Omental fat pad (tissue), 4 donors: Measurements from ENCODE around the gene NOSIP. TPM values are rescaled to one million over a fixed set of nuclear protein-coding genes. Genes with fewer than 3 reads are reported as not detected.

Source experiments
- ATAC-seq: fragments of 150-250 bp; one replicate; pipeline ENCODE4 v1.9.1; 2016; ENCODE audit warnings: mild to moderate bottlenecking, moderate library complexity; ENCODE audit not compliant: low FRiP score
- DNase-seq: peaks from one replicate; pipeline ENCODE4 v3.0.0-alpha.2; 2019; ENCODE audit warnings: low spot score
- CTCF ChIP-seq, 3 donors: fragments of 450-650 bp; IDR thresholded peaks; one replicate each; pipeline ENCODE4 v1.5.1; 2016 to 2017; ENCODE audit warnings: antibody characterized with exemption in 3 of 3, mild to moderate bottlenecking in 3 of 3, moderate library complexity in 2 of 3
- total RNA-seq, 4 donors: library from RNA; depleted of rRNA; stranded (reverse); fragments of >200 nt; gene quantifications; one replicate each; pipeline ENCODE4 v1.1.0, GENCODE V29; 2016

NOSIP gene
- total RNA-seq, 4 donors from 2014 or later = 36.9 to 70.8 (median 46.4) TPM

DNA sequence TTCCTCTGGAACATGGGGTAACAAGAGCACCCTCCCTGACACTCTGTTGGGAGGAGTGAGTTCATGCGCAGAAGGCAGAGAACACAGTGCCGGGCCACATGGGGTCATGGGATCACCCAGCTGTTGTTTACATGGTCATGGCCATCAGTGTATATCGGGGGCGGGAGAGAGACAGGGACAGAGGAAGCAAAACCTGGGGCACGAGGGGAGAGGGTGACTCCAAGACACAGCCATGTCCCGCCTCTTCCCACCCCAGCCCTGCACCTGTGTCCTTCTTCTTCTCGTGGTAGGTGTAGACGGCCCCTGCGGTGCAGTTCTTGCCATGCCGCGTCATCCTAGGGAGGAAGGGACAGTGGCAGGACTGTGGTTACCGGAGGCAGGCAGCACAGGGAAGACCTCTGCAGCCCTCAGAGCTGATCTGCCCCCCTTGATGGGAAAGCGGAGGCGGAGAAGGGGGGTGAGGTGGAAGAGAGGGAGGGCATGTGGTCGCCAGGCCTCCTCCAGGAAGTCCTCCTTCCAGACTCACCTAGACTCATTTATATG lies 19.9 kb downstream of the NOSIP start:
- no peak for DNase-seq
- peak; percentile 45 for ATAC-seq
- no peak for TF ChIP-seq CTCF (IDR thresholded peaks at IDR 0.05)

DNA sequence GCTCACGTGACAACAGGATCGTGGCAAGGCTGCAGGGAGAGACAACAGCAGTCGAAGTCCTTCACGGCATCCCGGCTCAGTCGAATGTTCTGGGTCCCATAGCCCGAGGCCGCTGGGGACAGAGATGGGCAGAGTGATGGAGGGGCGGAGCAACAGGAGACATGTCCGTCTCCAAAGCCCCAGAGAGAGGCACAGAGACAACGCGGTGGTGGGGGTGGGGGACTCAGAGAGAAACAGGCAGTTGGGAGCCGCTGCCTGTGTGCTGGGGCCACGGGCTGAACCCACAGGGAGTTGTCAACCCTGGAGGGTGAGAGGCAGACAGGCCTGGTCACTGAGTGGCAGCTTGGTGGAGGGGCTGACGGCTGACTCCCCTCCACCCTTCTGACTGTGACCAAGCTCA lies 20.4 kb downstream of the NOSIP start:
- ATAC-seq (no peak), DNase-seq (no peak)
- TF ChIP-seq CTCF (IDR thresholded peaks at IDR 0.05) = no peak

GRCh38 chr19:49559443-49559842 lies 20.9 kb downstream of the NOSIP start:
- TF ChIP-seq CTCF (IDR thresholded peaks at IDR 0.05) = no peak
- DNase-seq = no peak

GRCh38 chr19:49558591-49558990 lies 21.8 kb downstream of the NOSIP start:
- no peak for TF ChIP-seq CTCF (IDR thresholded peaks at IDR 0.05)
- no peak for DNase-seq
- ATAC-seq = no peak

More at GRCh38 chr19:49559443-49559842, 20.9 kb downstream of the NOSIP start:
- no peak for ATAC-seq

GRCh38 chr19:49557641-49558325 lies 22.6 kb downstream of the NOSIP start:
- TF ChIP-seq CTCF (IDR thresholded peaks at IDR 0.05) = no peak
- no peak for ATAC-seq
- DNase-seq = no peak

DNA sequence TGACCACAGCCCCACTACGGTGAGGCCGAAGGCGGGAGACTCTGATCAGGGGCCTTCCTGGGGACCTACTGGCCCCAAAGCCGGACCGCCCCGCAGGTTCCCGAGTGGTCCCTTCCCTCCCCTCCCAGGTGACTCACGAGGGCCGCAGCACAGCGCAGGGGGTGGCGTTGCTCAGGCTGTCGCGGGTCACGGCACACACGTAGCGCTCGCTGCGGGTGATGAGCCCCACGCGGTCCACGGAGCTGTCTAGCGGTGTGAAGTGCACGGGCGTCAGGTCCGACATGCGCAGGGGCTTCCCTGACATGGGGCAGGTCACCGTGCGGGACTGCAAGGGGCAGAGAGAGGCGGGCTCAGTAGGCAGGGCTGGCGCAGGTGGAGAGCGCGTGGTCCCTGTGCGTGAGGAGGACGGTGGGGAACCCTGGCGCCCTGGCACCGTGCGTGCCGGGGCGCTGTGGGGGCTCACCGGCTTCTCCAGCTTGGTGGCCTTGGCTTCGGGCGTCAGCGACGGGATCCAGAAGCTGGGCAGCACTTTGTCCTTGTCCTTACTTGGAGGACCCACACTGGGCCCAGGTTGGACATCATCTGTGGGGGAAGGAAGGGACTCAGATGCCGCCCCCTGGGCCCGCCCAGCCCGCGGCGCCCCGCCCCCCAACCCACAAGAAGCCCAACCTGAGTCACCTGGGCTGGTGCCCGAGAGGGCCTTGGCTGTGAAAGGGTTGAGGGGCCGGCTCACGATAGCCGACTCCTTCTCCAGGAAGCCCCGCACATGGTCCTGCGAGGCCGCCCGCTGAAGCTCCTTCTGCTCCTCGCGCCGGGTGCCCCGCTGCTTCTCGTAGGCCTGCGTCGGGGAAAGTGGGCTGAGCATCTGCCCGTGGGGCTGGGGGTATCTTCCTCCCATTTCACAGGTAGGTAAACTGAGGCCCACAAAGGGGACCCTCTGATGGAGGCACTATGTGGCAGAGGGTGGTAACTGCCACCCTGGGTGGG lies 23.7 kb downstream of the NOSIP start:
- DNase-seq (no peak), ATAC-seq (no peak)
- no peak for TF ChIP-seq CTCF (IDR thresholded peaks at IDR 0.05)
